Measurements from ENCODE around the gene PMEPA1. TPM values are rescaled to one million over a fixed set of nuclear protein-coding genes. Genes with fewer than 3 reads are reported as not detected.

The PMEPA1 gene
- total and polyA plus RNA-seq, 2 donors (not counting 1 experiment from before 2014, with no cell fraction given), result 9.9 to 37.4 TPM

- H4K20me1 ChIP-seq (ENCODE audit: control insufficient read depth, insufficient read depth, low read length, poor library complexity, severe bottlenecking), result peaks cover 63% of the 10 kb centered on the region
- ATAC-seq (ENCODE audit: low read depth) (peak; percentile 71), DNase-seq (peak; percentile 95)
- H3K4me1 Mint-ChIP-seq, result peaks cover 99% of the 10 kb centered on the region
- H2AFZ ChIP-seq (ENCODE audit: insufficient read depth, low read depth, low read length, poor library complexity, severe bottlenecking), result no peak overlapping the region
- peak overlapping the region; percentile 86 for H3K4me3 Mint-ChIP-seq
- peak overlapping the region; percentile 3 to 55 (median 25) for H3K4me3 ChIP-seq (ENCODE audit: control extremely low read depth in 1 of 5, extremely low read depth in 1 of 5, insufficient read depth in 1 of 5, low read depth in 2 of 5, low read length in 4 of 5)
- ChIA-PET CTCF (interaction anchor here (0.6 to 7.5 kb wide), 17 partner anchors 12 to 279 kb away, joined by 3 to 70 read pairs (median 9); partner anchors contain the start of genes PMEPA1 and ZBP1), POLR2A (interaction anchor here (0.6 to 3.8 kb wide), 11 partner anchors 11 to 63 kb away, joined by 3 to 19 read pairs (median 7); partner anchors contain the start of genes PMEPA1 and ZBP1)
- H3K79me2 ChIP-seq (ENCODE audit: control insufficient read depth, insufficient read depth, low read length), result peaks cover 82% of the 10 kb centered on the region
- H3K9ac ChIP-seq (ENCODE audit: low read length), result peak overlapping the region; percentile 53
- peak overlapping the region; percentile 74 for H3K4me2 ChIP-seq (replicated peaks; ENCODE audit: low read depth, low read length, poor library complexity, severe bottlenecking)
- H3K27me3 ChIP-seq (replicated peaks in 1 of 4; ENCODE audit: control extremely low read depth in 1 of 4, control insufficient read depth in 3 of 4, insufficient read depth in 4 of 4, low read length in 3 of 4), result no peaks in the 10 kb centered on the region
- H3K9me3 Mint-ChIP-seq (ENCODE audit: insufficient read depth), result no peaks in the 10 kb centered on the region
- H3K27ac ChIP-seq (ENCODE audit: low read length in 2 of 2), result peak overlapping the region; percentile 88 to 96
- intact Hi-C loops (cut with micrococcal nuclease), result loop anchor here (1.0 to 10.0 kb wide), 9 partner anchors 23 to 1325 kb away; partner anchors contain the start of genes CTSZ, PMEPA1, RBM38 and ZBP1
- peak overlapping the region; percentile 96 for H3K27ac Mint-ChIP-seq
- peaks cover 4 to 13% of the 10 kb centered on the region in 2 experiments for H3K36me3 ChIP-seq (replicated peaks in 1 of 2; ENCODE audit: control extremely low read depth in 1 of 2, control insufficient read depth in 1 of 2, extremely low read depth in 1 of 2, insufficient read depth in 2 of 2, low read length in 1 of 2)
- no peaks in the 10 kb centered on the region for H3K9me3 ChIP-seq (ENCODE audit: control extremely low read depth in 1 of 3, control insufficient read depth in 2 of 3, insufficient read depth in 1 of 3, low read length in 2 of 3)
- 0% methylated on average over 6 of the region's 12 CpGs for WGBS (ENCODE audit: insufficient coverage)
- peaks cover 94 to 100% of the 10 kb centered on the region in 2 donors for H3K4me1 ChIP-seq (ENCODE audit: control insufficient read depth in 2 of 2, insufficient read depth in 2 of 2, low read length in 2 of 2)
- no peaks in the 10 kb centered on the region for H3K27me3 Mint-ChIP-seq
- TF ChIP-seq CTCF (IDR thresholded peaks at IDR 0.05) (no peak), EZH2 (IDR thresholded peaks at IDR 0.05; ENCODE audit: borderline replicate concordance, insufficient read depth, low read depth, low read length, poor library complexity, severe bottlenecking) (no peak)
Measured at GRCh38 chr20:57680131-57680716, 29.6 kb downstream of the PMEPA1 start.

- Histone ChIP-seq H3K27ac (ENCODE audit: low read length in 2 of 2) (peak overlapping the region; percentile 88 to 96), H3K27me3 (replicated peaks in 1 of 4; ENCODE audit: control extremely low read depth in 1 of 4, control insufficient read depth in 3 of 4, insufficient read depth in 4 of 4, low read length in 3 of 4) (no peaks in the 10 kb centered on the region), H3K4me3 (ENCODE audit: control extremely low read depth in 1 of 5, extremely low read depth in 1 of 5, insufficient read depth in 1 of 5, low read depth in 2 of 5, low read length in 4 of 5) (no peak overlapping the region), H3K4me2 (replicated peaks; ENCODE audit: low read depth, low read length, poor library complexity, severe bottlenecking) (peak overlapping the region; percentile 74), H3K36me3 (replicated peaks in 1 of 2; ENCODE audit: control extremely low read depth in 1 of 2, control insufficient read depth in 1 of 2, extremely low read depth in 1 of 2, insufficient read depth in 2 of 2, low read length in 1 of 2) (peaks cover 4 to 15% of the 10 kb centered on the region in 2 experiments), H3K9me3 (ENCODE audit: control extremely low read depth in 1 of 3, control insufficient read depth in 2 of 3, insufficient read depth in 1 of 3, low read length in 2 of 3) (no peaks in the 10 kb centered on the region), H3K9ac (ENCODE audit: low read length) (peak overlapping the region; percentile 43), H3K79me2 (ENCODE audit: control insufficient read depth, insufficient read depth, low read length) (peaks cover 82% of the 10 kb centered on the region), H3K4me1 (ENCODE audit: control insufficient read depth in 2 of 2, insufficient read depth in 2 of 2, low read length in 2 of 2) (peaks cover 86 to 97% of the 10 kb centered on the region in 2 donors), H2AFZ (ENCODE audit: insufficient read depth, low read depth, low read length, poor library complexity, severe bottlenecking) (no peak overlapping the region), H4K20me1 (ENCODE audit: control insufficient read depth, insufficient read depth, low read length, poor library complexity, severe bottlenecking) (peaks cover 63% of the 10 kb centered on the region)
- H3K27ac Mint-ChIP-seq, result peak overlapping the region; percentile 96
- no peak for TF ChIP-seq EZH2 (IDR thresholded peaks at IDR 0.05; ENCODE audit: borderline replicate concordance, insufficient read depth, low read depth, low read length, poor library complexity, severe bottlenecking)
- no peak for TF ChIP-seq CTCF (IDR thresholded peaks at IDR 0.05)
- no peaks in the 10 kb centered on the region for H3K9me3 Mint-ChIP-seq (ENCODE audit: insufficient read depth)
- peak overlapping the region; percentile 86 for H3K4me3 Mint-ChIP-seq
- ChIA-PET CTCF (interaction anchor here (1.1 to 7.5 kb wide), 6 partner anchors 12 to 69 kb away, joined by 4 to 70 read pairs (median 41); partner anchors contain the start of genes PMEPA1 and ZBP1), POLR2A (interaction anchor here (0.9 to 2.1 kb wide), 2 partner anchors 23 to 60 kb away, joined by 3 to 13 read pairs; no protein-coding TSS in a partner anchor)
- intact Hi-C loops (cut with micrococcal nuclease), result no loop called here
- 22% methylated on average over 3 of the region's 6 CpGs for WGBS (ENCODE audit: insufficient coverage)
- no peak for ATAC-seq (ENCODE audit: low read depth)
- peaks cover 97% of the 10 kb centered on the region for H3K4me1 Mint-ChIP-seq
- peak; percentile 54 for DNase-seq
- H3K27me3 Mint-ChIP-seq, result no peaks in the 10 kb centered on the region
Measured at GRCh38 chr20:57679113-57679512, 30.7 kb downstream of the PMEPA1 start.
